ENCODE results near the gene MDFIC2. TPM values are rescaled to one million over a fixed set of nuclear protein-coding genes. Genes with fewer than 3 reads are reported as not detected.

The MDFIC2 gene
- polyA plus RNA-seq, 2 of the 4 experiments (the other 2 are of a cell fraction), result not detected

GRCh38 chr3:70150599-70150998 is 161.8 kb downstream of the MDFIC2 start (continued):
- TF ChIP-seq REST (IDR thresholded peaks at IDR 0.05) (no peak), TP53 (CRISPR knock-in tag; IDR thresholded peaks at IDR 0.05) (no peak)

DNA sequence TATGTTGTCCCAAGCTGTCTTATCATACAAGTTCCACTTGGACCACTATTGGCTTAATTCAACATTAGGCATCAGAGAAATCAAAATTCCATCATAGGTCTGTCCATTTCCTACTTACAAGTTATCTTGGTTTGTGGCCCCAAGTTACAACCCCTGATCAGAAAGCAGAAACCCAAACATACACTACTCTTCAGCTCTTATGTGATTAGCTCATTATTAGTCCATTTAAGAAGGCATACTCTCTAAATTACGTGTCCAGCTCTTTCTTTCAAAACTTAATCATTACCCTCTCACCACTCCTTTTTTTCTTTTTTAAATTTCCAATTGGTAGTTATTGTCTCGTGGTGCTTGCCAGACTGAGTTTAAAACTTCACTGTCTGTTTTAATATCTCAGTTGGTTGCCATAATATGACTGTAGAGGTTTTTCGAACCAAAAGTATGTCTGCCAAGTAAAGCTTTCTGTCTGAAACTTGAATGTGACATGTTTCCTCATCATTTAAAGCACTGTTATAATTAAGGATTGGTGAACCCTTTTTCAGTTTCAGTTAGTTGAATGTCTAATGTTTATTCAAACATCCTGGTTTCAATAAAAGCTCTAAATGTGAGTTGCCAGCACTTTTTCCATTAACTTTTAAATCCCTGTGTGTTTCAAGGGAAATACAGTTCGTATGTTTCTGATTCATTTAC is 162.6 kb downstream of the MDFIC2 start:
- Histone ChIP-seq H3K4me2 (no peak overlapping the region), H3K4me1 (no peaks in the 10 kb centered on the region), H3K4me3 (no peak overlapping the region), H3K27ac (no peak overlapping the region), H3K9me3 (peaks cover 4% of the 10 kb centered on the region; the same call in 1 of the 3 replicates)
- POLR2A ChIA-PET, result no interaction called here
- ATAC-seq (no peak), FAIRE-seq (no peak), DNase-seq (ENCODE audit: low read depth in 1 of 2, low spot score in 1 of 2) (no peak)
- 62% methylated on average over 4 of the region's 4 CpGs for WGBS (ENCODE audit: missing lambda C conversion rate)
- no peak for TF ChIP-seq POLR2A (IDR thresholded peaks at IDR 0.05; ENCODE audit: low read length)
- CTCF ChIA-PET, result interaction anchor here (0.7 to 1.7 kb wide), 3 partner anchors 9 to 29 kb away, joined by 3 to 4 read pairs (median 3); no protein-coding TSS in a partner anchor
